Kidney epithelial cell (primary cell): Measurements from ENCODE around the gene FKBP9. TPM values are rescaled to one million over a fixed set of nuclear protein-coding genes. Genes with fewer than 3 reads are reported as not detected.
"Not testable (repeated sequence)": the region's sequence is repeated elsewhere in the genome, so short reads cannot be mapped to it uniquely, and the experiment has no call there.

Experiments used
- DNase-seq: peaks from one replicate; pipeline ENCODE4 v3.0.0-alpha.2; 2010; ENCODE audit warnings: low read depth
- H3K27me3 ChIP-seq: 2 replicates; pipeline ENCODE4 v1.6.0; 2011; ENCODE audit warnings: low read length; ENCODE audit not compliant: control insufficient read depth, insufficient read depth
- H3K36me3 ChIP-seq: 2 replicates; pipeline ENCODE4 v1.5.1; 2011; ENCODE audit warnings: low read length; ENCODE audit not compliant: control insufficient read depth, insufficient read depth
- H3K4me3 ChIP-seq: 2 replicates; pipeline ENCODE4 v1.5.1; 2011; ENCODE audit warnings: low read depth, mild to moderate bottlenecking, control low read depth, low read length
- total RNA-seq: library from RNA; depleted of rRNA; stranded (reverse); fragments of >200 nt; gene quantifications from 2 replicates; pipeline ENCODE4 v1.2.3, GENCODE V29; 2015

Gene FKBP9
- total RNA-seq, 1 donor from 2014 or later: 107 TPM

- H3K4me3 ChIP-seq, DNase-seq: not testable (repeated sequence)
Observed at GRCh38 chr7:32977159-32977558, 19.9 kb downstream of the FKBP9 start.

GRCh38 chr7:32979246-32979645, 22.0 kb downstream of the FKBP9 start:
- not testable (repeated sequence) for H3K27me3 ChIP-seq, H3K36me3 ChIP-seq, DNase-seq, H3K4me3 ChIP-seq

More at GRCh38 chr7:32977159-32977558, 19.9 kb downstream of the FKBP9 start:
- H3K36me3 ChIP-seq, H3K27me3 ChIP-seq: not testable (repeated sequence)

- not testable (repeated sequence) for H3K4me3 ChIP-seq, H3K27me3 ChIP-seq, H3K36me3 ChIP-seq, DNase-seq
Observed at GRCh38 chr7:32979902-32980301, 22.7 kb downstream of the FKBP9 start.

GRCh38 chr7:32988148-32988547, 30.9 kb downstream of the FKBP9 start:
- H3K36me3 ChIP-seq, DNase-seq, H3K4me3 ChIP-seq, H3K27me3 ChIP-seq: not testable (repeated sequence)

GRCh38 chr7:32991068-32991585, 33.9 kb downstream of the FKBP9 start:
- H3K36me3 ChIP-seq, H3K27me3 ChIP-seq, H3K4me3 ChIP-seq, DNase-seq: not testable (repeated sequence)

GRCh38 chr7:32991975-32992700, 34.9 kb downstream of the FKBP9 start:
- not testable (repeated sequence) for H3K4me3 ChIP-seq, DNase-seq, H3K27me3 ChIP-seq, H3K36me3 ChIP-seq

- not testable (repeated sequence) for H3K27me3 ChIP-seq, H3K4me3 ChIP-seq, DNase-seq, H3K36me3 ChIP-seq
Observed at GRCh38 chr7:32992750-32993149, 35.5 kb downstream of the FKBP9 start.

- H3K4me3 ChIP-seq: not testable (repeated sequence)
Observed at GRCh38 chr7:32997956-32998355, 40.7 kb downstream of the FKBP9 start.

GRCh38 chr7:32998361-32999171, 41.3 kb downstream of the FKBP9 start:
- H3K4me3 ChIP-seq, H3K36me3 ChIP-seq, H3K27me3 ChIP-seq: not testable (repeated sequence)
- DNase-seq: peak; percentile 25

More at GRCh38 chr7:32997956-32998355, 40.7 kb downstream of the FKBP9 start:
- DNase-seq, H3K27me3 ChIP-seq, H3K36me3 ChIP-seq: not testable (repeated sequence)

GRCh38 chr7:32999380-32999779, 42.1 kb downstream of the FKBP9 start:
- not testable (repeated sequence) for DNase-seq, H3K4me3 ChIP-seq, H3K36me3 ChIP-seq, H3K27me3 ChIP-seq

- not testable (repeated sequence) for H3K4me3 ChIP-seq, DNase-seq, H3K36me3 ChIP-seq, H3K27me3 ChIP-seq
Observed at GRCh38 chr7:33003111-33003510, 45.9 kb downstream of the FKBP9 start.

- H3K36me3 ChIP-seq, H3K27me3 ChIP-seq, DNase-seq, H3K4me3 ChIP-seq: not testable (repeated sequence)
Observed at GRCh38 chr7:33004104-33004616, 46.9 kb downstream of the FKBP9 start.

GRCh38 chr7:33005193-33005592, 48.0 kb downstream of the FKBP9 start:
- H3K36me3 ChIP-seq, DNase-seq, H3K4me3 ChIP-seq, H3K27me3 ChIP-seq: not testable (repeated sequence)

- H3K27me3 ChIP-seq, H3K4me3 ChIP-seq, DNase-seq, H3K36me3 ChIP-seq: not testable (repeated sequence)
Observed at GRCh38 chr7:33005690-33006089, 48.5 kb downstream of the FKBP9 start.
